ENCODE results near the gene WNT5A. TPM values are rescaled to one million over a fixed set of nuclear protein-coding genes. Genes with fewer than 3 reads are reported as not detected.

Gene WNT5A
- total RNA-seq, 2 experiments from 2014 or later = not detected

DNA sequence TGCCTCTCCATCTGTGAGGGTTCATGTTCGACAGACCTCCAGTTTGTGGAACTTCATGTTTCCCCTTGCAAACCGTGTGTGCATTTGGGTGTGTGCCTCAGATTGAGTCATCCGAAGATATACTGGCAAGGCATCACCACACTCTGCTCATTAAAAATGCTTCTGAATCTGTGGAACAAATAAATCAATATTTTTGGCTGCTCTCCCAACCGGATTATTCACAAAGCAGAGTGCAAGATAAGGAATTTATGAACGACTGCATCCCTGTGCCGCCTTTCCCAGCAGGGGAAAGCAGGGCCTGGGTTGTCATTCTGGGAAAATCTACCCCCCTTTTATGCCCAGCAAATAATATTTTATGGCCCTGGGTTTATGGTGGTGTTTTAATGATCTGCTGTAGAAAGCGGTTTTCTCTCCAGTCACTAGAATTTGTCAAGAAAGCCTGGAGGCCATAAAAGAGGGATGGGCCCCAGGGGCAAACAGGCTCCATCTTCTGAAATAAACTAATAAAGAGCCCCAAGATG, 4.2 kb upstream of the WNT5A start:
- Mint-ChIP-seq H3K27me3 (peaks cover 46% of the 10 kb centered on the region), H3K4me1 (ENCODE audit: low read depth) (peaks cover 12% of the 10 kb centered on the region), H3K27ac (no peak overlapping the region), H3K9me3 (no peaks in the 10 kb centered on the region), H3K36me3 (ENCODE audit: low read depth) (no peaks in the 10 kb centered on the region), H3K4me3 (no peak overlapping the region)
- TF ChIP-seq, protein P1, sequence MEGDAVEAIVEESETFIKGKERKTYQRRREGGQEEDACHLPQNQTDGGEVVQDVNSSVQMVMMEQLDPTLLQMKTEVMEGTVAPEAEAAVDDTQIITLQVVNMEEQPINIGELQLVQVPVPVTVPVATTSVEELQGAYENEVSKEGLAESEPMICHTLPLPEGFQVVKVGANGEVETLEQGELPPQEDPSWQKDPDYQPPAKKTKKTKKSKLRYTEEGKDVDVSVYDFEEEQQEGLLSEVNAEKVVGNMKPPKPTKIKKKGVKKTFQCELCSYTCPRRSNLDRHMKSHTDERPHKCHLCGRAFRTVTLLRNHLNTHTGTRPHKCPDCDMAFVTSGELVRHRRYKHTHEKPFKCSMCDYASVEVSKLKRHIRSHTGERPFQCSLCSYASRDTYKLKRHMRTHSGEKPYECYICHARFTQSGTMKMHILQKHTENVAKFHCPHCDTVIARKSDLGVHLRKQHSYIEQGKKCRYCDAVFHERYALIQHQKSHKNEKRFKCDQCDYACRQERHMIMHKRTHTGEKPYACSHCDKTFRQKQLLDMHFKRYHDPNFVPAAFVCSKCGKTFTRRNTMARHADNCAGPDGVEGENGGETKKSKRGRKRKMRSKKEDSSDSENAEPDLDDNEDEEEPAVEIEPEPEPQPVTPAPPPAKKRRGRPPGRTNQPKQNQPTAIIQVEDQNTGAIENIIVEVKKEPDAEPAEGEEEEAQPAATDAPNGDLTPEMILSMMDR (IDR thresholded peaks at IDR 0.05) = no peak
- ATAC-seq (no peak), DNase-seq (no peak)
- intact Hi-C loops (cut with micrococcal nuclease) = no loop called here
- ChIA-PET POLR2A (no interaction called here), CTCF (no interaction called here)

DNA sequence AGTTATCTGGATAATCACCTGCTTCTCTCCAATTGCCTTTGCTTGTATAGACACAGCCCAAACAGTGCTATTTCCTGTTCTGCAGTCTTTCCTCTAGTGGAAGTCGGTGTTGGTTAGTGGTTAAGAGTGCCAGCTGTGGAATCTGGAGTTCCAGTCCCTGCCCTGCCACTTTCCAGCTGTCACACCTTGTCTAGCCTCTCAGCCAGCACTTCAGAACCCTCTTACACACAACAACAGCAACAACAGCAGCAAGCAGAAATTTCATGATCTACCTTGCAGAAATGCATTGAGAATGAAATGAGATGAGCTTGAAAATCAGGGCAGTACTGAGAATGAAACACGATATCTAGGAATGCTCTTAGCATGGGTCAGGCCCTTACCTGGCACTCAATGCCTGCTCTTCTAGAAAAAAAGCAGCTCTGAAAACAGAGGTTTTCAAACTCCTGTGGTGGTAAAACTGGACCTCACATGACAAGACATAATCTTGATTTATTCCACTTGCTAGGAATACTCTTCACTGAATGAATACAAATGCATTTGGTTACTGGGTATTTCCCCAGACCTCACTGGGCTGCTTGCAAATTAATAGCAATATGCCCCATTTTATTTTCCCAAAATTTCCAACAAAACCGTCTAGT, 3.3 kb upstream of the WNT5A start:
- intact Hi-C loops (cut with micrococcal nuclease) = no loop called here
- DNase-seq (no peak), ATAC-seq (no peak)
- POLR2A ChIA-PET = no interaction called here
- Mint-ChIP-seq H3K4me1 (ENCODE audit: low read depth) (peaks cover 12% of the 10 kb centered on the region), H3K4me3 (no peak overlapping the region), H3K27me3 (peaks cover 53% of the 10 kb centered on the region), H3K27ac (no peak overlapping the region), H3K9me3 (no peaks in the 10 kb centered on the region), H3K36me3 (ENCODE audit: low read depth) (no peaks in the 10 kb centered on the region)
- CTCF ChIA-PET = no interaction called here
- TF ChIP-seq, protein P1 (IDR thresholded peaks at IDR 0.05) = no peak

DNA sequence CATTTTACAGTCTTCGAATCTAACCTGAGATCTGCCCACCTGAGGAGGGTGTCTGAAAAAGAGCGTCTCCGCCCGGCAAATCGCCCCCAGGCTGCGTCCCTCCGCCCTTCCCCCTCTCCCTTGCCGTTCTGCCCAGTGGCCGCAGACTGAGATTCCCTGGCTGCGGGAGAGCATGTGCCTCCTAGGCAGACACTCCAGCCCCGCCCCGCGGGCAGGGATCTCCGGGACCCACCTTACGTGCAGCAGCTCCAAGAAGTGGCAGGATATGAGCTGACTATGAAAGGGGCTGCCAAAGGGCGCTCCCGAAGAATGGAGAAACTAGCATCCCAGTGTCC, 2.7 kb upstream of the WNT5A start:
- H3K27me3 Mint-ChIP-seq = peaks cover 56% of the 10 kb centered on the region
- H3K4me3 Mint-ChIP-seq = no peak overlapping the region
- CTCF ChIA-PET = no interaction called here
- ATAC-seq = no peak
- no peaks in the 10 kb centered on the region for H3K36me3 Mint-ChIP-seq (ENCODE audit: low read depth)
- H3K27ac Mint-ChIP-seq = no peak overlapping the region
- POLR2A ChIA-PET = no interaction called here
- H3K9me3 Mint-ChIP-seq = no peaks in the 10 kb centered on the region
- TF ChIP-seq, protein P1 (IDR thresholded peaks at IDR 0.05) = no peak
- no peak for DNase-seq
- H3K4me1 Mint-ChIP-seq (ENCODE audit: low read depth) = peaks cover 12% of the 10 kb centered on the region
- intact Hi-C loops (cut with micrococcal nuclease) = loop anchor here (10.0 kb wide), 2 partner anchors 255 to 765 kb away; no protein-coding TSS in a partner anchor

DNA sequence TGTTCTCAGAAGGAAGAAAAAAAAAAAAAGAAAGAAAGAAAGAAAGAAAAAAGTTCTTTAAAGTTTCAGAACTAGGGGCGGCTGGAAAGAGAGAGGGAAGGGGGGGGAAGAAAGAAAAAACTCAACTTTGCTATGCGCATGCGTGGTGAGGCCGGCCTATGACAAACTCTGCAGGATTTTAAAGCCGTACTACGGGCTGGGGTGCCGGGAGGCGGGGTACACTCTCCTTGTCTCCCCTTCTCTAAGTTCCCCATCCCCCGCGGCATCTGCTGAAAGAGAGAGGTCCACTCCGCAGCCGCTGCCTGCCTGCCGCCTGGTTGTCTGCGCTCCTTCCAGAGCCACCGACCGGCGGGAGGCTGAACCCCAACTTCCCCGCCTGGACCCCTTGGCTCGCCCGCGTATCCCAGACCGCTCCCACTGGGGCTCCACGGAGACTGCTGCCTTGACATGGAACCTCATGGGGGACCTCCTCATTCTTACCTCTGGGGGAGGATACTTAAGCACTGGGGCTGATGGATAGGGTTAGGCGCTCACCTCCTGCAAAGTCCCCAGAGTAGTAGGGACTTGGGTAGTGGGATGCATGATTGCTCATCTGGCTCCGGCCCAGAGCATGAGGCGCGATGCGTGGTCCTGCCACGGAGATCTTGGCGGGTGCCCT, 1.4 kb upstream of the WNT5A start:
- Mint-ChIP-seq H3K36me3 (ENCODE audit: low read depth) (no peaks in the 10 kb centered on the region), H3K27ac (no peak overlapping the region), H3K27me3 (peaks cover 68% of the 10 kb centered on the region), H3K4me3 (peak overlapping the region; percentile 15), H3K4me1 (ENCODE audit: low read depth) (peaks cover 14% of the 10 kb centered on the region), H3K9me3 (no peaks in the 10 kb centered on the region)
- CTCF ChIA-PET = no interaction called here
- ATAC-seq (no peak), DNase-seq (peak; percentile 44)
- intact Hi-C loops (cut with micrococcal nuclease) = loop anchor here (10.0 kb wide), 2 partner anchors 256 to 766 kb away; no protein-coding TSS in a partner anchor
- TF ChIP-seq, protein P1 (IDR thresholded peaks at IDR 0.05) = no peak
- POLR2A ChIA-PET = no interaction called here

All from activated CD8-positive, alpha-beta T cell treated with anti-CD3 and anti-CD28 coated beads for 36 hours (primary cell).